Uterus (tissue), 4 donors: ENCODE results near the gene GABRB3. TPM values are rescaled to one million over a fixed set of nuclear protein-coding genes. Genes with fewer than 3 reads are reported as not detected.

Experiments
- DNase-seq, 2 donors: peaks; one replicate each; pipeline ENCODE4 v3.0.0-alpha.2; 2019 to 2020
- H3K27ac ChIP-seq, 2 donors: fragments of 200-600 bp; sonication (generic); 1 replicate in 1 of 2; 2 replicates in 1 of 2; pipeline ENCODE4 v1.5.1; 2016 to 2018
- H3K27me3 ChIP-seq, 2 donors: fragments of 200-600 bp; sonication (generic); one replicate each; pipeline ENCODE4 v1.5.1; 2018 to 2019; ENCODE audit warnings: control low read depth in 1 of 2
- H3K36me3 ChIP-seq, 2 donors: fragments of 200-600 bp; sonication (generic); one replicate each; pipeline ENCODE4 v1.5.1; 2019; ENCODE audit warnings: control low read depth in 1 of 2
- H3K4me1 ChIP-seq, 2 donors: fragments of 200-600 bp; sonication (generic); one replicate each; pipeline ENCODE4 v1.5.1; 2018 to 2019; ENCODE audit warnings: control low read depth in 1 of 2
- H3K4me3 ChIP-seq, 2 donors: fragments of 200-600 bp; sonication (generic); 1 replicate in 1 of 2; 2 replicates in 1 of 2; pipeline ENCODE4 v1.5.1; 2018 to 2019; ENCODE audit warnings: mild to moderate bottlenecking in 1 of 2
- H3K9me3 ChIP-seq, 2 donors: fragments of 200-600 bp; sonication (generic); one replicate each; pipeline ENCODE4 v1.5.1; 2019; ENCODE audit warnings: control low read depth in 1 of 2
- POLR2A ChIP-seq, 2 donors: fragments of 450-650 bp; IDR thresholded peaks; one replicate each; pipeline ENCODE4 v1.6.1; 2016; ENCODE audit warnings: antibody characterized with exemption in 2 of 2, mild to moderate bottlenecking in 1 of 2, moderate library complexity in 1 of 2
- intact Hi-C: fragments of 100-400 bp; cut with DNase I; formaldehyde crosslinking; loops from one replicate; pipeline ENCODE4 v1.15.1; 2023; ENCODE audit warnings: low total_unique reads
- total RNA-seq, 4 donors: library from RNA; depleted of rRNA in 3 of 4; stranded (reverse); fragments of >200 nt in 3 of 4; gene quantifications; one replicate each; pipeline versions ENCODE4 v1.1.0 to v1.2.4, GENCODE V29; 2014 to 2023
- TF ChIP-seq, protein P1 (sequence below), 4 experiments: fragments of 200-600 bp in 2 of 4; fragments of 450-650 bp in 2 of 4; sonication (generic) in 2 of 4; IDR thresholded peaks; one replicate each; pipeline ENCODE4 v1.5.1; 2016 to 2019; ENCODE audit warnings: antibody characterized with exemption in 4 of 4, mild to moderate bottlenecking in 2 of 4, moderate library complexity in 1 of 4
- donor health status: DM: yes; HTN: yes; CAD: no.

The GABRB3 gene
- total RNA-seq, 4 donors from 2014 or later: 1.7 to 6.2 (median 1.8) TPM; not detected in 1

DNA sequence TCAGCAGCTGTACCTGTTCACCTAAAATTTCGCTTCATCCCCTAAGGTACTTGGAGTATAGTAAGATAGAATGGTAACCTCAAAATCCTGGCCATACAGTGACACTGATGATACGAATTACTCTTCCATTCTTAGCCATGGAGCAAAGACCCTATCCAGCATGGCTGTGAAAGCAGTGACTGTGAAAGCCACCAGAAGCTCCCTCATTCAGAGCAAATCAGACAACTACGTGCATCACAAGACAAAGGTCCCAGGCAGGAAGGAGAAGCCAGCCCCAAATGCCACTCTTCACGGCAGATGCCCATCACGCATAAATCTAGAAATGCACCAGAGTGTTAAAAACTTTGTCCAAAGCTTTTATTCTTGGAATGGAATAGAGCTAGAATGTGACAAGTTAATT, 99.4 kb downstream of the GABRB3 start:
- DNase-seq: no peak
- Histone ChIP-seq H3K9me3 (no peaks in the 10 kb centered on the region), H3K27me3 (no peaks in the 10 kb centered on the region), H3K27ac (no peak overlapping the region), H3K4me3 (no peak overlapping the region), H3K4me1 (no peaks in the 10 kb centered on the region), H3K36me3 (no peaks in the 10 kb centered on the region)
- intact Hi-C loops: no loop called here
- TF ChIP-seq POLR2A (IDR thresholded peaks at IDR 0.05): no peak
- TF ChIP-seq, protein P1, sequence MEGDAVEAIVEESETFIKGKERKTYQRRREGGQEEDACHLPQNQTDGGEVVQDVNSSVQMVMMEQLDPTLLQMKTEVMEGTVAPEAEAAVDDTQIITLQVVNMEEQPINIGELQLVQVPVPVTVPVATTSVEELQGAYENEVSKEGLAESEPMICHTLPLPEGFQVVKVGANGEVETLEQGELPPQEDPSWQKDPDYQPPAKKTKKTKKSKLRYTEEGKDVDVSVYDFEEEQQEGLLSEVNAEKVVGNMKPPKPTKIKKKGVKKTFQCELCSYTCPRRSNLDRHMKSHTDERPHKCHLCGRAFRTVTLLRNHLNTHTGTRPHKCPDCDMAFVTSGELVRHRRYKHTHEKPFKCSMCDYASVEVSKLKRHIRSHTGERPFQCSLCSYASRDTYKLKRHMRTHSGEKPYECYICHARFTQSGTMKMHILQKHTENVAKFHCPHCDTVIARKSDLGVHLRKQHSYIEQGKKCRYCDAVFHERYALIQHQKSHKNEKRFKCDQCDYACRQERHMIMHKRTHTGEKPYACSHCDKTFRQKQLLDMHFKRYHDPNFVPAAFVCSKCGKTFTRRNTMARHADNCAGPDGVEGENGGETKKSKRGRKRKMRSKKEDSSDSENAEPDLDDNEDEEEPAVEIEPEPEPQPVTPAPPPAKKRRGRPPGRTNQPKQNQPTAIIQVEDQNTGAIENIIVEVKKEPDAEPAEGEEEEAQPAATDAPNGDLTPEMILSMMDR (IDR thresholded peaks at IDR 0.05): no peak

DNA sequence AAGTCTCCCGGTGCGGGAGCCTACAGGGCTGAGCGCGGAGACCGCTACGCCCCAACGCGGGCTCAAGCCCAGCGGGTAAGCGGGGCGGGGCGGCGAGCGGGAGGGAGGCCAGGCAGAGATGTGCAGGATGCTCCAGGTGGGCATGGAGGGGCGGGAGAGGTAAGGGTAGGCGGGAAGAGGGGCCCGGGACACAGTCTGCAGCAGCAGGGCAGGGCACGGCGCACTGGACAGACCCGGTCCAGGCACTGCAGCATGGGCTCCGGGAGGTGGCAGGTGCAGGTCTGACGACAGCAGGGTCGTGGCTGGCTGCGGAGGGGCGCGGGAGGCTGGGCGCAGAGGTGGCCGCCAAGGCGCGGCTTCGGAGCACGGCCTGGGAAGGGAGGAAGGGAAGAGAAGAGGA, 102.8 kb downstream of the GABRB3 start:
- H3K27me3 ChIP-seq: no peaks in the 10 kb centered on the region
- no peak overlapping the region for H3K4me3 ChIP-seq
- no peak for DNase-seq
- H3K9me3 ChIP-seq: no peaks in the 10 kb centered on the region
- intact Hi-C loops: no loop called here
- TF ChIP-seq, protein P1 (IDR thresholded peaks at IDR 0.05): no peak
- TF ChIP-seq POLR2A (IDR thresholded peaks at IDR 0.05): no peak
- H3K27ac ChIP-seq: no peak overlapping the region
- H3K4me1 ChIP-seq: no peaks in the 10 kb centered on the region
- no peaks in the 10 kb centered on the region for H3K36me3 ChIP-seq

- no peak overlapping the region for H3K4me3 ChIP-seq
- H3K36me3 ChIP-seq: no peaks in the 10 kb centered on the region
- TF ChIP-seq POLR2A (IDR thresholded peaks at IDR 0.05): no peak
- TF ChIP-seq, protein P1 (IDR thresholded peaks at IDR 0.05): no peak
- intact Hi-C loops: no loop called here
- H3K4me1 ChIP-seq: no peaks in the 10 kb centered on the region
- no peak for DNase-seq
- no peaks in the 10 kb centered on the region for H3K27me3 ChIP-seq
- no peak overlapping the region for H3K27ac ChIP-seq
- H3K9me3 ChIP-seq: no peaks in the 10 kb centered on the region
Measured at GRCh38 chr15:26667222-26667988, 105.5 kb downstream of the GABRB3 start.

DNA sequence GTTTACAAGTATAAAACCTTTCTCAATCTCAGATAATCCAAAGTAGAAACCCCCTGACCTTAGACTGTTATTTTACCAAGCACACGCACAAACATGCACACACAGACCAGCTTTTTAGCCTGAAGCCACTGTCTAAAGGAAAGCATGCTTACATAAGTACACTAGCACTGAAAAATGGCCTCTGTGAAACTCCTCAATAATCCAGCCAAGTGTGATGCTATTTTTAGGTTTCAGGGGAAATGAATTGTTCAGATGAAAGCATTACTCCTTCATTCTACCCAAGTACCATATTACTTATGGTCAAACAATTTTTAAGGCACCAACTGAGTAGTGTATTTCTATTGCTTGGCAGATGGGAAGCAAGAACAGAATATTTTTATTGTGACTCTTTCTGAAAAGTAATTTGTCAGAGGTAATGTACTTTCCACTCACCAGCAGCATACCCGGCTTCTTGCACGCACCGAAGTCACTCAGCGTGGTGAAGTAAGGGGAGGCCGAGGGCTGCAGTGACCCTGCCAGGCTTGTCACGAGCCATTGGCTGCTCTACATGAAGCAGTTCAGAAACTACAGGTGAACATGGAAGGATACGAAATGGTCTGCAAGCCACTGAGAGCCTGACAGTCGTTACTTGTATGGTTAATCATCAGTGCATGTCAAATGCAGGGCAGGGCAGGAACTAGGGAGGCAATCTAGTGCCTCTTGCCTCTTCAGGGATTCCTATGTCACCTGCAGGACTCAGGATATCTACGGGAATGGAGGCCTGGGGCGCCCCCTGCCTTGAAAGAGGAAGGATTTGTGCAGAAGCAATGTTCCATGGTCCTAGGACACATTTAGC, 106.7 kb downstream of the GABRB3 start:
- Histone ChIP-seq H3K27me3 (no peaks in the 10 kb centered on the region), H3K4me3 (no peak overlapping the region), H3K9me3 (no peaks in the 10 kb centered on the region), H3K27ac (no peak overlapping the region), H3K36me3 (no peaks in the 10 kb centered on the region), H3K4me1 (no peaks in the 10 kb centered on the region)
- intact Hi-C loops: no loop called here
- TF ChIP-seq, protein P1 (IDR thresholded peaks at IDR 0.05): no peak
- TF ChIP-seq POLR2A (IDR thresholded peaks at IDR 0.05): no peak
- DNase-seq: no peak

GRCh38 chr15:26662283-26662682, 110.6 kb downstream of the GABRB3 start:
- Histone ChIP-seq H3K36me3 (no peaks in the 10 kb centered on the region), H3K27ac (no peak overlapping the region), H3K4me3 (no peak overlapping the region), H3K4me1 (no peaks in the 10 kb centered on the region), H3K27me3 (no peaks in the 10 kb centered on the region), H3K9me3 (no peaks in the 10 kb centered on the region)
- intact Hi-C loops: no loop called here
- no peak for TF ChIP-seq POLR2A (IDR thresholded peaks at IDR 0.05)
- TF ChIP-seq, protein P1 (IDR thresholded peaks at IDR 0.05): no peak
- no peak for DNase-seq
